SK-N-DZ (cell line): Measurements from ENCODE around the gene FNIP1.
"Not testable (repeated sequence)": the region's sequence is repeated elsewhere in the genome, so short reads cannot be mapped to it uniquely, and the experiment has no call there.

Experiments used
- DNase-seq: peaks from one replicate; pipeline ENCODE4 v3.0.0-alpha.2; 2015; ENCODE audit warnings: low spot score

The FNIP1 gene

GRCh38 chr5:131751506-131751905, 45.3 kb downstream of the FNIP1 start:
- no peak for DNase-seq

- DNase-seq = no peak
Measured at GRCh38 chr5:131749723-131750470, 46.9 kb downstream of the FNIP1 start.

GRCh38 chr5:131749138-131749537, 47.7 kb downstream of the FNIP1 start:
- DNase-seq = no peak

- DNase-seq = no peak
Measured at GRCh38 chr5:131747180-131748105, 49.4 kb downstream of the FNIP1 start.

- no peak for DNase-seq
Measured at GRCh38 chr5:131746423-131746822, 50.4 kb downstream of the FNIP1 start.

- DNase-seq = no peak
Measured at GRCh38 chr5:131745703-131746102, 51.1 kb downstream of the FNIP1 start.

GRCh38 chr5:131745155-131745554, 51.7 kb downstream of the FNIP1 start:
- DNase-seq = no peak

GRCh38 chr5:131740477-131740876, 56.3 kb downstream of the FNIP1 start:
- DNase-seq = no peak

GRCh38 chr5:131735393-131735792, 61.4 kb downstream of the FNIP1 start:
- no peak for DNase-seq

- not testable (repeated sequence) for DNase-seq
Measured at GRCh38 chr5:131734939-131735338, 61.9 kb downstream of the FNIP1 start.

GRCh38 chr5:131729292-131729691, 67.5 kb downstream of the FNIP1 start:
- DNase-seq = not testable (repeated sequence)

GRCh38 chr5:131724089-131724488, 72.7 kb downstream of the FNIP1 start:
- DNase-seq = not testable (repeated sequence)

GRCh38 chr5:131720714-131721113, 76.1 kb downstream of the FNIP1 start:
- no peak for DNase-seq

GRCh38 chr5:131719564-131719963, 77.3 kb downstream of the FNIP1 start:
- DNase-seq = no peak

GRCh38 chr5:131718487-131719014, 78.3 kb downstream of the FNIP1 start:
- DNase-seq = no peak

GRCh38 chr5:131717164-131717563, 79.7 kb downstream of the FNIP1 start:
- DNase-seq = not testable (repeated sequence)

- no peak for DNase-seq
Measured at GRCh38 chr5:131716650-131717049, 80.2 kb downstream of the FNIP1 start.

GRCh38 chr5:131710391-131710790, 86.4 kb downstream of the FNIP1 start:
- DNase-seq = no peak

- no peak for DNase-seq
Measured at GRCh38 chr5:131709043-131709442, 87.8 kb downstream of the FNIP1 start.

GRCh38 chr5:131706281-131706680, 90.5 kb downstream of the FNIP1 start:
- no peak for DNase-seq

GRCh38 chr5:131694926-131695325, 101.9 kb downstream of the FNIP1 start:
- no peak for DNase-seq

GRCh38 chr5:131693894-131694293, 102.9 kb downstream of the FNIP1 start:
- no peak for DNase-seq
